GM18858 (cell line): ENCODE measurements around the gene C1orf21.

ENCODE experiments used
- ATAC-seq: cut with Tn5 transposase; IDR thresholded peaks from one replicate; pipeline ENCODE4 v1.9.1; 2021; ENCODE audit not compliant: unreplicated experiment

The C1orf21 gene

GRCh38 chr1:184648856-184649201, 262.0 kb downstream of the C1orf21 start:
- no peak for ATAC-seq

- peak; percentile 95 for ATAC-seq
Observed at GRCh38 chr1:184649451-184649888, 262.6 kb downstream of the C1orf21 start.

- no peak for ATAC-seq
Observed at GRCh38 chr1:184650177-184650866, 263.5 kb downstream of the C1orf21 start.

GRCh38 chr1:184655185-184655584, 268.4 kb downstream of the C1orf21 start:
- no peak for ATAC-seq

- ATAC-seq, result no peak
Observed at GRCh38 chr1:184656221-184656620, 269.4 kb downstream of the C1orf21 start.

- no peak for ATAC-seq
Observed at GRCh38 chr1:184658055-184658454, 271.2 kb downstream of the C1orf21 start.

GRCh38 chr1:184660462-184661191, 273.8 kb downstream of the C1orf21 start:
- ATAC-seq, result no peak

GRCh38 chr1:184661801-184662200, 275.0 kb downstream of the C1orf21 start:
- ATAC-seq, result no peak

GRCh38 chr1:184664042-184664660, 277.3 kb downstream of the C1orf21 start:
- ATAC-seq, result no peak

GRCh38 chr1:184664661-184665060, 277.8 kb downstream of the C1orf21 start:
- ATAC-seq, result no peak

- ATAC-seq, result no peak
Observed at GRCh38 chr1:184665360-184665759, 278.5 kb downstream of the C1orf21 start.

GRCh38 chr1:184669391-184669790, 282.6 kb downstream of the C1orf21 start:
- no peak for ATAC-seq

- no peak for ATAC-seq
Observed at GRCh38 chr1:184672013-184672726, 285.3 kb downstream of the C1orf21 start.

- ATAC-seq, result no peak
Observed at GRCh38 chr1:184673305-184673704, 286.5 kb downstream of the C1orf21 start.

GRCh38 chr1:184677344-184677743, 290.5 kb downstream of the C1orf21 start:
- ATAC-seq, result no peak
